ENCODE data around the gene UNC93B1. TPM values are rescaled to one million over a fixed set of nuclear protein-coding genes. Genes with fewer than 3 reads are reported as not detected.

UNC93B1 gene
- total RNA-seq, 4 donors from 2014 or later, result 16.6 to 38.4 (median 31.6) TPM

DNA sequence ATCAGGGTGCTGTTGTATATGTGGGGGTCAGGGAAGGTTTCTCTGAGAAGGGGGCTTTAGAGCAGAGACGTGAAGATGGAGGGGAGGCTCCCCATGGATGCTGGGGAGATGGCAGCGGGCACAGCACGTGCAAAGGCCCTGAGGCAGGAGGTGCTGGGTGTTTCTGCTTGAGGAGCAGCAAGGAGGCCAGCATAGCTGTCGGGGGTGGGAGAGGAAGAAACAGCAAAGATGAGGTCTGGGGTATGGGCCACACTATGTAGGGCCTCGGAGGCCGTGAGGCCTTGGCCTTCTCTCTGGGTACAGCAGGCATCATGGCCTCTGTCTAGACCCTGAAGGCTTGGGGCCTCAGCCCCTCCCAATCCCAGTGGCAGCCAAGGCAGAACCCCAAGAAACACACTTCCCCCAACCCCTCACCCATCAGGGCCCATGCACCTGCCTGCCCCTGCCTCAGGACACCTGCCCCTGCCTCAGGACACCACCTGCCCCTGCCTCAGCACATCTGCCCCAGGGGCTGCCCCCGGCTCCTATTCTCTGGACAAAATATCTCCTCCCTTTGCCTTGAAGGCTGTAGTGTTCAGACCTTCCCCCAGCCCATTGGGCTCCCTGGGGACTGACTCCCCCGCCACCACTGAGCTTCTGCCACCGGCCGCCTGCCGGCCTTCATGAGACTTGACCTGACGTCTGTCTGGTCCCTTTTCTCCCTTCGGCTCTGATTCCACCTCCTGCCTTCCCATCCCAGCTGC is 12.4 kb upstream of the UNC93B1 start:
- no peaks in the 10 kb centered on the region for H3K27me3 ChIP-seq
- intact Hi-C loops (cut with DNase I), result no loop called here
- no peaks in the 10 kb centered on the region for H3K36me3 ChIP-seq
- WGBS, result 66% methylated on average over 11 of the region's 13 CpGs
- TF ChIP-seq CTCF (IDR thresholded peaks at IDR 0.05) (no peak), POLR2AphosphoS5 (IDR thresholded peaks at IDR 0.05) (no peak), POLR2A (IDR thresholded peaks at IDR 0.05; ENCODE audit: low read depth) (no peak), EP300 (IDR thresholded peaks at IDR 0.05) (no peak)
- H3K4me1 ChIP-seq, result peaks cover 3 to 48% (median 42%) of the 10 kb centered on the region in 4 donors
- H3K9me3 ChIP-seq, result no peaks in the 10 kb centered on the region
- no peak overlapping the region for H3K27ac ChIP-seq (replicated peaks in 1 of 4)
- no peak overlapping the region for H3K4me3 ChIP-seq
- no peak for DNase-seq (ENCODE audit: extremely low spot score)

DNA sequence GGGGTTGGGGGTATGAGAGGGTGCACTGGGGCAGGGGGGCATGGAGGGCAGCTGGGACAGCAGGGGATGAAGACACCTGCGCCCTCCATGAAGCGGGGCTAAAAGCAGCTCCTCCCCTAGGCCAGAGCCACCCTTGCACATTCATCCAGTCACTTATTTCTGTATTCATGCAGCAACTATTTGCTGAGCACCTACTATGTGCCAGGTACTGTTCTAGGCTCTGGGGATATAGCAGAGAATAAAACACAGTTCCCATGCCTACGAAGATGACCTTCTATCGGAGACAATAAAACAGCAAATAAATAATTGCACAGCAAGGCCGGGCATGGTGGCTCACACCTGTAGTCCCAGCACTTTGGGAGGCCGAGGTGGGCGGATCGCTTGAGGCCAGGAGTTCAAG is 11.6 kb upstream of the UNC93B1 start:
- TF ChIP-seq CTCF (IDR thresholded peaks at IDR 0.05), result no peak
- no peak for TF ChIP-seq POLR2AphosphoS5 (IDR thresholded peaks at IDR 0.05)
- TF ChIP-seq EP300 (IDR thresholded peaks at IDR 0.05), result no peak
- TF ChIP-seq POLR2A (IDR thresholded peaks at IDR 0.05; ENCODE audit: low read depth), result no peak
- H3K4me1 ChIP-seq, result peaks cover 11 to 57% (median 50%) of the 10 kb centered on the region in 4 donors
- intact Hi-C loops (cut with DNase I), result no loop called here

GRCh38 chr11:68014947-68015447 is 11.1 kb upstream of the UNC93B1 start:
- no peak for DNase-seq (ENCODE audit: extremely low spot score)
- Histone ChIP-seq H3K9me3 (no peaks in the 10 kb centered on the region), H3K27ac (replicated peaks in 1 of 4) (peak overlapping the region in 3 of 4 donors; percentile 13 to 51 (median 40)), H3K4me1 (peaks cover 15 to 61% (median 55%) of the 10 kb centered on the region in 4 donors), H3K4me3 (no peak overlapping the region), H3K36me3 (no peaks in the 10 kb centered on the region), H3K27me3 (no peaks in the 10 kb centered on the region)
- WGBS, result 60% methylated on average over 1 of the region's 19 CpGs
- TF ChIP-seq POLR2A (IDR thresholded peaks at IDR 0.05; ENCODE audit: low read depth) (no peak), CTCF (IDR thresholded peaks at IDR 0.05) (no peak)
- intact Hi-C loops (cut with DNase I), result no loop called here

More for the DNA sequence above, 11.6 kb upstream of the UNC93B1 start:
- no peaks in the 10 kb centered on the region for H3K36me3 ChIP-seq
- H3K9me3 ChIP-seq, result no peaks in the 10 kb centered on the region
- no peak for DNase-seq (ENCODE audit: extremely low spot score)
- no peak overlapping the region for H3K4me3 ChIP-seq
- no peak overlapping the region for H3K27ac ChIP-seq (replicated peaks in 1 of 4)
- WGBS, result 96% methylated on average over 8 of the region's 8 CpGs
- no peaks in the 10 kb centered on the region for H3K27me3 ChIP-seq

GRCh38 chr11:68014157-68014946 is 10.5 kb upstream of the UNC93B1 start:
- no peaks in the 10 kb centered on the region for H3K9me3 ChIP-seq
- WGBS, result 35% methylated on average over 12 of the region's 16 CpGs
- no peaks in the 10 kb centered on the region for H3K36me3 ChIP-seq
- no peak for TF ChIP-seq POLR2A (IDR thresholded peaks at IDR 0.05; ENCODE audit: low read depth)
- no peak for TF ChIP-seq POLR2AphosphoS5 (IDR thresholded peaks at IDR 0.05)
- no peak for TF ChIP-seq EP300 (IDR thresholded peaks at IDR 0.05)
- no peak overlapping the region for H3K4me3 ChIP-seq
- peaks cover 22 to 68% (median 61%) of the 10 kb centered on the region in 4 donors for H3K4me1 ChIP-seq
- H3K27me3 ChIP-seq, result no peaks in the 10 kb centered on the region
- H3K27ac ChIP-seq (replicated peaks in 1 of 4), result peak overlapping the region; percentile 40 to 52 (median 46)
- intact Hi-C loops (cut with DNase I), result no loop called here
- no peak for DNase-seq (ENCODE audit: extremely low spot score)

GRCh38 chr11:68013611-68014156 is 9.8 kb upstream of the UNC93B1 start:
- Histone ChIP-seq H3K9me3 (no peaks in the 10 kb centered on the region), H3K27ac (replicated peaks in 1 of 4) (peak overlapping the region; percentile 40 to 52 (median 46)), H3K4me1 (peaks cover 23 to 73% (median 65%) of the 10 kb centered on the region in 4 donors), H3K36me3 (no peaks in the 10 kb centered on the region), H3K4me3 (no peak overlapping the region), H3K27me3 (no peaks in the 10 kb centered on the region)
- intact Hi-C loops (cut with DNase I), result no loop called here
- 96% methylated on average over 6 of the region's 14 CpGs for WGBS
- TF ChIP-seq CTCF (IDR thresholded peaks at IDR 0.05), result no peak
- no peak for TF ChIP-seq POLR2A (IDR thresholded peaks at IDR 0.05; ENCODE audit: low read depth)
- no peak for TF ChIP-seq POLR2AphosphoS5 (IDR thresholded peaks at IDR 0.05)
- no peak for TF ChIP-seq EP300 (IDR thresholded peaks at IDR 0.05)
- no peak for DNase-seq (ENCODE audit: extremely low spot score)

Measured in esophagus muscularis mucosa (tissue), 4 donors.